HCT116 (cell line): Measurements from ENCODE around the gene SDF2L1. TPM values are rescaled to one million over a fixed set of nuclear protein-coding genes. Genes with fewer than 3 reads are reported as not detected.
"Not testable (repeated sequence)": the region's sequence is repeated elsewhere in the genome, so short reads cannot be mapped to it uniquely, and the experiment has no call there.

ENCODE experiments used
- ATAC-seq: fragments of 200-7000 bp; cut with Tn5 transposase; 2 replicates; pipeline ENCODE4 v1.9.1; 2020; ENCODE audit warnings: mild to moderate bottlenecking, moderate library complexity
- BruUV-seq: library from RNA; stranded (reverse); fragments of 400-500 nt; replicated peaks from 2 replicates; lab custom pipeline; 2021; lab: Mats Ljungman, UMichigan
- CTCF ChIA-PET: fragments of 300-600 bp; sonication (Branson Sonifier 250); formaldehyde crosslinking; loops from one replicate; lab custom pipeline; 2021; ENCODE audit warnings: antibody characterized with exemption; lab: Charles Lee
- POLR2A ChIA-PET: fragments of 300-600, 350-600 bp; sonication (Branson Sonifier 250); formaldehyde crosslinking; loops from one replicate; lab custom pipeline; 2021; ENCODE audit warnings: antibody characterized with exemption; lab: Charles Lee
- RAD21 ChIA-PET, 2 experiments: fragments of 300-600 bp; sonication (Branson Sonifier 250); formaldehyde crosslinking; loops; one replicate each; lab custom pipeline; 2023; ENCODE audit warnings: low total read pairs in 2 of 2; ENCODE audit not compliant: uncharacterized antibody in 2 of 2, unreplicated experiment in 2 of 2, low non-redundant PET in 1 of 2; lab: Charles Lee
- DNase-seq: peaks from one replicate; pipeline ENCODE4 v3.0.0-alpha.2; 2010; ENCODE audit warnings: low read depth, low spot score
- H2AFZ ChIP-seq: fragments of 200-600 bp; shearing (Covaris generic), sonication (generic); 2 replicates; pipeline ENCODE4 v1.6.1; 2017; ENCODE audit warnings: low read depth, mixed run types, mixed read lengths, antibody characterized with exemption, low read length; ENCODE audit not compliant: poor library complexity, severe bottlenecking
- H3K27ac ChIP-seq: 2 replicates; pipeline ENCODE4 v1.5.1; 2012; ENCODE audit warnings: low read depth, low read length
- H3K27me3 ChIP-seq: fragments of 200-600 bp; sonication (generic); 2 replicates; pipeline ENCODE4 v1.6.1; 2016; ENCODE audit warnings: mixed run types, low read length, mixed read lengths; ENCODE audit not compliant: insufficient read depth
- H3K36me3 ChIP-seq, 2 experiments: fragments of 200-500 bp in 1 of 2; fragments of 200-600 bp in 1 of 2; sonication (Bioruptor generic) in 1 of 2; sonication (generic) in 1 of 2; 2 replicates each; pipeline versions ENCODE4 v1.5.1 to v1.6.1; 2014 to 2016; ENCODE audit warnings: low read length in 2 of 2, inconsistent platforms in 1 of 2, mixed read lengths in 1 of 2, mixed run types in 1 of 2; ENCODE audit not compliant: insufficient read depth in 2 of 2, control insufficient read depth in 1 of 2
- H3K4me1 ChIP-seq, 2 experiments: fragments of 200-600 bp in 1 of 2; sonication (generic) in 1 of 2; 2 replicates each; pipeline versions ENCODE4 v1.5.1 to v1.6.1; 2012 to 2017; ENCODE audit warnings: low read length in 2 of 2, inconsistent platforms in 1 of 2, mild to moderate bottlenecking in 1 of 2, mixed read lengths in 1 of 2, mixed run types in 1 of 2, moderate library complexity in 1 of 2; ENCODE audit not compliant: insufficient read depth in 2 of 2, control insufficient read depth in 1 of 2
- H3K4me2 ChIP-seq: fragments of 200-600 bp; sonication (generic); 2 replicates; pipeline ENCODE4 v1.6.1; 2017; ENCODE audit warnings: mixed run types, low read length, mixed read lengths
- H3K4me3 ChIP-seq, 2 experiments: fragments of 200-600 bp in 1 of 2; sonication (generic) in 1 of 2; replicated peaks in 1 of 2; 2 replicates each; pipeline ENCODE4 v1.5.1; 2011 to 2016; ENCODE audit warnings: low read length in 2 of 2, control low read depth in 1 of 2, low read depth in 1 of 2, mild to moderate bottlenecking in 1 of 2, mixed read lengths in 1 of 2, mixed run types in 1 of 2
- H3K79me2 ChIP-seq: fragments of 200-600 bp; sonication (generic); 2 replicates; pipeline ENCODE4 v1.6.1; 2017; ENCODE audit warnings: mild to moderate bottlenecking, mixed run types, low read length, moderate library complexity, mixed read lengths; ENCODE audit not compliant: insufficient read depth
- H3K9ac ChIP-seq: fragments of 200-600 bp; sonication (generic); 2 replicates; pipeline ENCODE4 v1.6.1; 2016; ENCODE audit warnings: low read length, mixed read lengths
- H3K9me2 ChIP-seq: fragments of 200-600 bp; sonication (generic), shearing (Covaris generic); 2 replicates; pipeline ENCODE4 v1.6.1; 2017; ENCODE audit warnings: mixed run types, mild to moderate bottlenecking, moderate library complexity; ENCODE audit not compliant: insufficient read depth
- H3K9me3 ChIP-seq, 2 experiments: fragments of 200-500 bp in 1 of 2; fragments of 200-600 bp in 1 of 2; sonication (Bioruptor generic) in 1 of 2; sonication (generic) in 1 of 2; 2 replicates each; pipeline ENCODE4 v1.6.1; 2014 to 2017; ENCODE audit warnings: low read length in 2 of 2, mixed read lengths in 2 of 2, inconsistent platforms in 1 of 2, low read depth in 1 of 2, mild to moderate bottlenecking in 1 of 2, mixed run types in 1 of 2, moderate library complexity in 1 of 2; ENCODE audit not compliant: control insufficient read depth in 1 of 2, insufficient read depth in 1 of 2
- H4K20me1 ChIP-seq: fragments of 200-600 bp; sonication (generic), shearing (Covaris generic); 2 replicates; pipeline ENCODE4 v1.6.1; 2017; ENCODE audit warnings: mixed run types, mild to moderate bottlenecking, moderate library complexity; ENCODE audit not compliant: insufficient read depth
- CEBPB ChIP-seq: IDR thresholded peaks from 2 replicates; pipeline ENCODE4 v1.6.1; 2012; ENCODE audit warnings: low read depth
- EZH2 ChIP-seq: fragments of 200-600 bp; sonication (generic); IDR thresholded peaks from 2 replicates; pipeline ENCODE4 v1.6.1; 2017; ENCODE audit warnings: antibody characterized with exemption, mixed run types
- POLR2A ChIP-seq: IDR thresholded peaks from 2 replicates; pipeline ENCODE4 v1.7.0; 2011; ENCODE audit warnings: borderline replicate concordance; ENCODE audit not compliant: insufficient read depth, insufficient read length; ENCODE audit errors: extremely low read depth
- POLR2AphosphoS5 ChIP-seq: IDR thresholded peaks from 2 replicates; pipeline ENCODE4 v1.6.1; 2011; ENCODE audit warnings: mild to moderate bottlenecking, low read depth, low read length, moderate library complexity
- SIN3A ChIP-seq: IDR thresholded peaks from 2 replicates; pipeline ENCODE4 v1.6.1; 2012; ENCODE audit warnings: low read depth
- SRF ChIP-seq: IDR thresholded peaks from 2 replicates; pipeline ENCODE4 v1.6.1; 2012; ENCODE audit warnings: low read depth
- TCF7L2 ChIP-seq: IDR thresholded peaks from 2 replicates; pipeline ENCODE4 v1.7.0; 2011; ENCODE audit warnings: borderline replicate concordance, inconsistent platforms; ENCODE audit not compliant: insufficient read depth, insufficient read length; ENCODE audit errors: extremely low read depth
- YY1 ChIP-seq: IDR thresholded peaks from 2 replicates; pipeline ENCODE4 v1.6.1; 2011; ENCODE audit warnings: low read length, low read depth, moderate library complexity, mild to moderate bottlenecking; ENCODE audit not compliant: insufficient replicate concordance; ENCODE audit errors: extremely low read depth
- intact Hi-C: fragments of 100-400 bp; cut with micrococcal nuclease; formaldehyde crosslinking; loops from 2 replicates; pipeline ENCODE4 v1.10.0; 2022
- total RNA-seq: library from RNA; stranded (reverse); gene quantifications from one replicate; pipeline ENCODE4 v1.2.1, GENCODE V29; 2021; ENCODE audit not compliant: unreplicated experiment
- TF ChIP-seq, protein P1 (sequence below): IDR thresholded peaks from 2 replicates; pipeline ENCODE4 v1.6.1; 2012; ENCODE audit warnings: low read depth
- TF ChIP-seq, protein P2 (sequence below): IDR thresholded peaks from 2 replicates; pipeline ENCODE4 v1.6.1; 2012
- TF ChIP-seq, protein P3 (sequence below), 3 experiments: fragments of 200-600 bp in 1 of 3; sonication (generic) in 1 of 3; IDR thresholded peaks in 2 of 3; conservative IDR thresholded peaks in 1 of 3; 2 replicates each; pipeline ENCODE4 v1.5.1; 2012 to 2017; ENCODE audit warnings: low read depth in 2 of 3, low read length in 2 of 3, antibody characterized with exemption in 1 of 3, borderline replicate concordance in 1 of 3, control low read depth in 1 of 3, mild to moderate bottlenecking in 1 of 3, mixed read lengths in 1 of 3, mixed run types in 1 of 3, moderate library complexity in 1 of 3; ENCODE audit not compliant: insufficient read depth in 1 of 3
- TF ChIP-seq, protein P4 (sequence below): IDR thresholded peaks from 2 replicates; pipeline ENCODE4 v1.6.1; 2012

The SDF2L1 gene
- total RNA-seq, 1 experiment from 2014 or later: 86.2 TPM

DNA sequence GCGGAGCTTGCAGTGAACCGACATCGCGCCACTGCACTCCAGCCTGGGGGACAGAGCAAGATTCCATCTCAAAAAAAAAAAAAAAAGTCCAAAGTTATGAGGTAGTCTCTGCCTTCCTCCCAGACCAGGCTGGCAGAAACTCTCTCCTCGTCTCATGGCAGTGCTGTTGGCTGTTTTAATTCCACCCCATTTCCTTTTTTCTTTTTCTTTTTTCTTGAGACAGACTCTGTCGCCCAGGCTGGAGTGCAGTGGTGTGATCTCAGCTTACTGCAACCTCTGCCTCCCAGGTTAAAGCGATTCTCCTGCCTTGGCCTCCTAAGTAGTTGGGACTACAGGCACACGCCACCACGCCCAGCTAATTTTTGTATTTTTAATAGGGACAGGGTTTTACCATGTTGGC, 50.8 kb downstream of the SDF2L1 start:
- H3K9me3 ChIP-seq, DNase-seq, H3K9me2 ChIP-seq, H2AFZ ChIP-seq, RAD21 ChIA-PET, H3K36me3 ChIP-seq, H3K4me3 ChIP-seq, H3K27me3 ChIP-seq, H3K27ac ChIP-seq, intact Hi-C loops, H4K20me1 ChIP-seq, POLR2A ChIA-PET, H3K4me2 ChIP-seq, H3K9ac ChIP-seq, H3K79me2 ChIP-seq, H3K4me1 ChIP-seq, ATAC-seq, BruUV-seq: not testable (repeated sequence)
- CTCF ChIA-PET: interaction anchor here (0.8 kb wide), 1 partner anchor 260 kb away, joined by 3 read pairs; the partner anchor contains the start of gene PPM1F

DNA sequence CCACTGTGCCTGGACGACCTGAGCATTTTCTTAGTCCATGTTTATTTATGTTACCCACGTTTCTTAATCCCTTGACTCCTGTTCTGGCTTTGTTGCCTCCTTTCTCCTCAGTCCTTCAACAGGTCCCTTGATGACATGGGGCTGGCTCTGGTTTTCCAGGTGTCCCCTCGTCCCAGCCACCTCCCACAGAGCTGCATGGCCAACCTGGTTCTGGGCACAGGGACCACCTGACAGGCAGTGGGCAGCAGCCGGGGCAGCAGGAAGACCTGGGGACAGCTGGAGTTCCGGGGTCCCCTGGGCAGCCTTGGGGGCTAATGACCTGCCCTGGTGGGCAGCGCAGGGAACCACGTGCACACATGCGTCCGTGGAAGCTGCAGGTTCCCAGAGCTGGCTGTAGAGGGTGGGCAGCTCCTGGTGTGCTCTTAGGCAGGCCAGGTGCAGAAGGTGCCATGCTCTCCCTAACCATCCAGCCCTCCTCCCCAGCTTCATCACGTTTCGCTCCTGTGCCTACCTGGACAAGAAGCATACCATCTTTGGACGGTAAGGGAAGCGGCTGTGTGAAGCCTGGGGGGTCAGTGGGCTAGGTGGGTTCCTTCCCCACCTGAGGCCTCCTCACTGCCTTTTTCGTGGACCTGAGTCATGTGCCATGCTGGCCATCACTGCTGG, 51.4 kb downstream of the SDF2L1 start:
- no peaks in the 10 kb centered on the region for H3K9me2 ChIP-seq
- H2AFZ ChIP-seq: no peak overlapping the region
- ChIA-PET POLR2A (no interaction called here), CTCF (interaction anchor here (0.6 to 0.8 kb wide), 2 partner anchors 9 to 259 kb away, joined by 3 read pairs; partner anchors contain the start of gene PPM1F), RAD21 (no interaction called here)
- intact Hi-C loops: no loop called here
- no peak overlapping the region for H3K9ac ChIP-seq
- H3K4me2 ChIP-seq: no peak overlapping the region
- BruUV-seq: no TSS peak
- H3K79me2 ChIP-seq: no peaks in the 10 kb centered on the region
- peaks cover 6 to 8% of the 10 kb centered on the region in 2 experiments; a peak in 2 of 4 replicates for H3K36me3 ChIP-seq
- H3K4me3 ChIP-seq: no peak overlapping the region
- no peaks in the 10 kb centered on the region for H4K20me1 ChIP-seq
- ATAC-seq: no peak
- H3K27ac ChIP-seq: no peak overlapping the region
- no peaks in the 10 kb centered on the region for H3K9me3 ChIP-seq
- no peak for DNase-seq
- no peaks in the 10 kb centered on the region for H3K4me1 ChIP-seq
- H3K27me3 ChIP-seq: no peaks in the 10 kb centered on the region
- TF ChIP-seq, protein P1, sequence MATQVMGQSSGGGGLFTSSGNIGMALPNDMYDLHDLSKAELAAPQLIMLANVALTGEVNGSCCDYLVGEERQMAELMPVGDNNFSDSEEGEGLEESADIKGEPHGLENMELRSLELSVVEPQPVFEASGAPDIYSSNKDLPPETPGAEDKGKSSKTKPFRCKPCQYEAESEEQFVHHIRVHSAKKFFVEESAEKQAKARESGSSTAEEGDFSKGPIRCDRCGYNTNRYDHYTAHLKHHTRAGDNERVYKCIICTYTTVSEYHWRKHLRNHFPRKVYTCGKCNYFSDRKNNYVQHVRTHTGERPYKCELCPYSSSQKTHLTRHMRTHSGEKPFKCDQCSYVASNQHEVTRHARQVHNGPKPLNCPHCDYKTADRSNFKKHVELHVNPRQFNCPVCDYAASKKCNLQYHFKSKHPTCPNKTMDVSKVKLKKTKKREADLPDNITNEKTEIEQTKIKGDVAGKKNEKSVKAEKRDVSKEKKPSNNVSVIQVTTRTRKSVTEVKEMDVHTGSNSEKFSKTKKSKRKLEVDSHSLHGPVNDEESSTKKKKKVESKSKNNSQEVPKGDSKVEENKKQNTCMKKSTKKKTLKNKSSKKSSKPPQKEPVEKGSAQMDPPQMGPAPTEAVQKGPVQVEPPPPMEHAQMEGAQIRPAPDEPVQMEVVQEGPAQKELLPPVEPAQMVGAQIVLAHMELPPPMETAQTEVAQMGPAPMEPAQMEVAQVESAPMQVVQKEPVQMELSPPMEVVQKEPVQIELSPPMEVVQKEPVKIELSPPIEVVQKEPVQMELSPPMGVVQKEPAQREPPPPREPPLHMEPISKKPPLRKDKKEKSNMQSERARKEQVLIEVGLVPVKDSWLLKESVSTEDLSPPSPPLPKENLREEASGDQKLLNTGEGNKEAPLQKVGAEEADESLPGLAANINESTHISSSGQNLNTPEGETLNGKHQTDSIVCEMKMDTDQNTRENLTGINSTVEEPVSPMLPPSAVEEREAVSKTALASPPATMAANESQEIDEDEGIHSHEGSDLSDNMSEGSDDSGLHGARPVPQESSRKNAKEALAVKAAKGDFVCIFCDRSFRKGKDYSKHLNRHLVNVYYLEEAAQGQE: no peak
- TF ChIP-seq POLR2A (no peak), POLR2AphosphoS5 (no peak), SIN3A (no peak), SRF (no peak), EZH2 (no peak), TCF7L2 (no peak), YY1 (no peak), CEBPB (no peak)
- TF ChIP-seq, protein P2, sequence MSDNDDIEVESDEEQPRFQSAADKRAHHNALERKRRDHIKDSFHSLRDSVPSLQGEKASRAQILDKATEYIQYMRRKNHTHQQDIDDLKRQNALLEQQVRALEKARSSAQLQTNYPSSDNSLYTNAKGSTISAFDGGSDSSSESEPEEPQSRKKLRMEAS: no peak
- TF ChIP-seq, protein P3, sequence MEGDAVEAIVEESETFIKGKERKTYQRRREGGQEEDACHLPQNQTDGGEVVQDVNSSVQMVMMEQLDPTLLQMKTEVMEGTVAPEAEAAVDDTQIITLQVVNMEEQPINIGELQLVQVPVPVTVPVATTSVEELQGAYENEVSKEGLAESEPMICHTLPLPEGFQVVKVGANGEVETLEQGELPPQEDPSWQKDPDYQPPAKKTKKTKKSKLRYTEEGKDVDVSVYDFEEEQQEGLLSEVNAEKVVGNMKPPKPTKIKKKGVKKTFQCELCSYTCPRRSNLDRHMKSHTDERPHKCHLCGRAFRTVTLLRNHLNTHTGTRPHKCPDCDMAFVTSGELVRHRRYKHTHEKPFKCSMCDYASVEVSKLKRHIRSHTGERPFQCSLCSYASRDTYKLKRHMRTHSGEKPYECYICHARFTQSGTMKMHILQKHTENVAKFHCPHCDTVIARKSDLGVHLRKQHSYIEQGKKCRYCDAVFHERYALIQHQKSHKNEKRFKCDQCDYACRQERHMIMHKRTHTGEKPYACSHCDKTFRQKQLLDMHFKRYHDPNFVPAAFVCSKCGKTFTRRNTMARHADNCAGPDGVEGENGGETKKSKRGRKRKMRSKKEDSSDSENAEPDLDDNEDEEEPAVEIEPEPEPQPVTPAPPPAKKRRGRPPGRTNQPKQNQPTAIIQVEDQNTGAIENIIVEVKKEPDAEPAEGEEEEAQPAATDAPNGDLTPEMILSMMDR (IDR thresholded peaks at IDR 0.05 in 2 of 3, conservative IDR thresholded peaks at IDR 0.05 in 1 of 3; ENCODE audit: borderline replicate concordance in 1 of 3, insufficient read depth in 1 of 3, low read depth in 2 of 3, low read length in 2 of 3): no peak
- TF ChIP-seq, protein P4, sequence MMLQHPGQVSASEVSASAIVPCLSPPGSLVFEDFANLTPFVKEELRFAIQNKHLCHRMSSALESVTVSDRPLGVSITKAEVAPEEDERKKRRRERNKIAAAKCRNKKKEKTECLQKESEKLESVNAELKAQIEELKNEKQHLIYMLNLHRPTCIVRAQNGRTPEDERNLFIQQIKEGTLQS: no peak
